ENCODE measurements around the gene NKD1.

The NKD1 gene

DNA sequence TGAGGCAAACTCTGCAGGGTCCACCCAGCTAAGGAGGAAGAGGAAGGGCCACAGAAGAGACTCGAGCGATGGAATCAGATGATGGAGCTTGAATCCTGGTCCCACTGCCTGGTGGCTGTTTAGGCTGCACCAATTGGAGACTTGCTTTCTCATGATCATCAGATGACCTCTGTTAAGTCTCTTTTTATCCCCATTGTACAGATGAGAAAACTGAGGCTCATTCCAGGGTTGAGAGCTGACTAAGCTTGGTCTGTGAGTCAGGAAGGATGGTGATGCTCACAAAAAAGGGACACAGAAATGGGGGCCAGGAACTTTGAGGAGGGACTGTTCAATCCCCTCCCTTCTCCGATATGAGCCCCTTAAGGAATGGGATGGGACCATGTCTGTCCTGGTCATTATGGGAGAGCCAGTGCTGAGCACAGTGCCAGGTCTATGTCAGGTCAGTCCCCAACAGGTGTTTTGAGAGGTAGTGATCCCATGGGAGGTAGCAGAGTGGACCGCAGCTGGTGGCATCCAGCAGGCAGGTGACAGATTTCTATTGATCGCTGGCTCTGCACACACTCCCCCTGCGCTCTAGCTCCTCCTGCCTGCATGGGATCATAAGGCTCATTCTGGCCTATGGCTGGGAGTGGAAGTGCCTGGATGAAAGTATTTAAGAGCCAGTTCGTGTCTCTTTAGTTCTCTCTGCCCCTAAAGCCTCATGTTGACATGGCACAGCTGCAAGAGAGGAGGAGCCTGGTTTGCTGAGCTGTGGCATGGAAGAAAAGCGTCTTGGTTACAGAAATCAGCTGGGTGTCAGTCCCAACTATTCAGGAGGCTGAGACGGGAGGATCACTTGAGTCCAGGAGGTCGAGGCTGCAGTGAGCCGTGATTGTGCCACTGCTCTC, 105.7 kb downstream of the NKD1 start:
- DNase-seq, result no peak

DNA sequence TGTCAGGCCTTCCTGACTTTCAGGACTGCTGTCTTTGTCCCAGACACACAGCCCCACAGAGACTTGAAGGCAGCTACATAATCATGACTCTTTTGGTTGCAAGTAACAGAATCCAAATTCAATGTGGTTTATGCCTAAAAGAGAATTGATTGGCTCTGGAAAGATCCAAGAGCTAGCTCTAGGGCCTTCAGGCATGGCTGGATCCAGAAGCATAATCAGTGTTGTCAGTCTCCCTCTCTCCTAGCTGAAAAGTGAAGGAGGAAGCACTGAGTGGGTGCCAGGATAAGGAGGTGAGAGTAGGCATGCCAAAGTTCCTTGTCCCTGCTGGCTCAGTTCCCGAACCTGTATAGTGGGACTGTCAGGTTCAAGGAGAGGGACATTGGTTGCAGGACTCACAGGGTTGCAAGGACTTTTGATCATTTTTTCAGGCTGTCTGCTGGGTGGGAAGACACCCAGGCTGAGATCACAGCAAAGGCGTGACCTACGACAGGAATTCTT, 107.4 kb downstream of the NKD1 start:
- DNase-seq, result no peak

DNA sequence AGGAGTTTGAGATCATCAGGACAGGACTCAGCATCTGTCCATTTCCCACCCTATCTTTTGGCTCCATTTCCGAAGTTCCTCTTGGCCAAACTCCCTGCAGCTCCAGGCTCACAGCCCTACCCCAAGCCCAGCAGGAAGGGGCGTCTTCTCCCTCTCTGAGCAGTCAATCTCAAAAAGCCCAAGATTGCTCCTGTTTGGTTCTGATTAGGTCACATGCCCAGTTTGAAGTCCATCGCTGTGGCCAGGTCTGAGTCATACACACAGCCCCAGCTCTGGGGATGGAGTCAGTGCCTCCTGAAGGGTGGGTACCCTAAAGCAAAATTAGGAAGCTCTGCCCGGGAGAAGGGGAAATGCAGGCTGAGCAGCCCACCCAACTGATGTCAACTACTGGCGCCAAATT, 109.0 kb downstream of the NKD1 start:
- no peak for DNase-seq

DNA sequence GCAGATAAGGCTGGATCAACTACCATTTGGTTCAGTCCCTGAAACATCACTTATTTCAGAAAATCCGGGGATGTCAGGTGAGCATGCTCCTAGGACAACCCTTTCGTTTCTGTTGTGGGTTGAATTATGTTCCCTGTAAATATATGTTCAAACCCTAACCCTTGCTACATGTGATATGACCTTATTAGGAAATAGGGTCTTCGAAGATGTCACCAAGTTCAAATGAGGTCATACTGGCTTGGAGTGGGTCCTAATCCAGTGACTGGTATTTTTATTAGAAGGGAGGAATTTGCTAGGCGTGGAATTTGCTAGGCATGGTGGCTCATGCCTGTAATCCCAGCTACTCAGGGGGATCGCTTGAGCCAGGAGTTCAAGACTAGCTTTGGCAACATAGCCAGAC, 111.6 kb downstream of the NKD1 start:
- DNase-seq, result no peak

DNA sequence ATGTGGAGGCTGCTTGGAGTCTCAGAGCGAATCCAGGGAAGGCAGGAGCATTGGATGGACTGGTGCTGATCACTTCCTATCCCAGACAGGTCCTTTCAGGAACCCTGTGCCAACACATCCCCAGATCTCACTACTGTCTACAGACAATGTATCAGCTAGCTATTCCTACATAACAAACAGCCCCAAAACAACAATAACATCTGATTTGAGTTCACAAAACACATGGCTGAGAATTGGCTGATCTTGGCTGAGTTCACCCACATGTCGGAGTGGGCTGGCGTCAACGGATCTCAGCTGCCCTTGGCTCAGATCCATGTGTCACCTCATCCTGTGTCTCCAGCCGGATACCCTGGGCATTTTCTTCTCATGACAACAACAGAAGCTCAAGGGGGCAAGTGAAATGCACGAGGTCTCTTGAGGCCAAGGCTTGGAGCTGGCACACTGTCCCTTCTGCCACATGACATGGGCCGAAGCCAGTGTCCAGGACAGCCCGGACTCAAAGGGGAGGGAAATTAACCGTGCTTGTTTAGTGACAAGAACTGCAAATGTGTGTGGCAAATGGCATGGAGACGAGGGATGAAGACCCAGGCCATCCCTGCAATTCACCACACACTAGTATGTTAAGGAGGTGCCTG, 114.2 kb downstream of the NKD1 start:
- no peak for DNase-seq

DNA sequence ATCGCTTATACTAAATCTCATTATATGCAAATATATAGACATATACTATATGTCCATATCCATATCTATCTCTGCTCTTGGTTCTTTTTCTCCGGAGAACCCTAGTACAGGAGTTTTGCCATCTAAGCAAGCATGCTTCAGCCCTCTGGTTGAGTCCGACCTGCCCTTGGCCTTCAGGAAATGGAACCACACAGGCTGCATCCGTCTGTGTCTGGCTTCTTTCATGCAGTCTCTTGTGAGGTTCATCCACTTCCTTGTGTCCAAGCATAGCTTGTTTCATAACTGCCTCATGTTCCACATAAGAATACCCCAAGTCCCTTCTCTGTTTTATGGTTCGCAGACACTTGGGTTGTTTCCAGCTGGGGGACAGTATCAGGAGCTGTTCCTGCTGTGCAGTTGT, 116.1 kb downstream of the NKD1 start:
- no peak for DNase-seq

DNA sequence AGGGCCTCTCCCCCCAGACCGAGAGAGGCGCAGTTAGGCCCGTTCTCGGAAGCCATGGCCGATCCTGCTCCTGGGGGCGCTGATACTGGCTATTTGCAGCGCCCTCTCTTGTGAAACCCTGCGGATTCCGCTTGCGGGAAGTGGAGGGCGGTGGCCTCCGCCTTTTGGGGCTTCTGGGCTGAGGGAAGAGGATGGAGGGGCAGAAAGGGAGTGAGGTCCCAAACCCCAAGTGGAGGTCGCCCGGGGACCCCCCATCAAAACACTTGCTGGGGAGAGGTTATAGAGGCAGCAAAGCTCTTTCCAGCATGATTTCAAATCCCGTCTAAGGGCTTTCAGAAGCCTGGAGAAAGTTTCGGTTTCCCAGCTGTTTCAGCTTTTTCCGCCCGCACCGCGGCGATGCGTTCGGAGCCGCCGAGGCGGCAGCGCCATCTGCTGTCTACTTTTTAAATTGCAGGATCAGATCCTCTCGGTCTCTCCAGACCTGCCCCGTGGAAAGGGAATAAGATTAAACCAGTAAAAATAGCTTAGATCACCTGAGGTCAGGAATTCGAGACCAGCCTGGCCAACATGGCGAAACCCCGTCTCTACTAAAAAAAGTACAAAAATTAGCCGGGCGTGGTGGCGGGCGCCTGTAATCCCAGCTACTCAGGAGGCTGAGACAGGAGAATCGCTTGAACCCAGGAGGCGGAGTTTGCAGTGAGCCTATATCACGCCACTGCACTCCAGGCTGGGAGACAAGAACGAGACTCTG, 117.1 kb downstream of the NKD1 start:
- DNase-seq, result peak; percentile 92 to 93

DNA sequence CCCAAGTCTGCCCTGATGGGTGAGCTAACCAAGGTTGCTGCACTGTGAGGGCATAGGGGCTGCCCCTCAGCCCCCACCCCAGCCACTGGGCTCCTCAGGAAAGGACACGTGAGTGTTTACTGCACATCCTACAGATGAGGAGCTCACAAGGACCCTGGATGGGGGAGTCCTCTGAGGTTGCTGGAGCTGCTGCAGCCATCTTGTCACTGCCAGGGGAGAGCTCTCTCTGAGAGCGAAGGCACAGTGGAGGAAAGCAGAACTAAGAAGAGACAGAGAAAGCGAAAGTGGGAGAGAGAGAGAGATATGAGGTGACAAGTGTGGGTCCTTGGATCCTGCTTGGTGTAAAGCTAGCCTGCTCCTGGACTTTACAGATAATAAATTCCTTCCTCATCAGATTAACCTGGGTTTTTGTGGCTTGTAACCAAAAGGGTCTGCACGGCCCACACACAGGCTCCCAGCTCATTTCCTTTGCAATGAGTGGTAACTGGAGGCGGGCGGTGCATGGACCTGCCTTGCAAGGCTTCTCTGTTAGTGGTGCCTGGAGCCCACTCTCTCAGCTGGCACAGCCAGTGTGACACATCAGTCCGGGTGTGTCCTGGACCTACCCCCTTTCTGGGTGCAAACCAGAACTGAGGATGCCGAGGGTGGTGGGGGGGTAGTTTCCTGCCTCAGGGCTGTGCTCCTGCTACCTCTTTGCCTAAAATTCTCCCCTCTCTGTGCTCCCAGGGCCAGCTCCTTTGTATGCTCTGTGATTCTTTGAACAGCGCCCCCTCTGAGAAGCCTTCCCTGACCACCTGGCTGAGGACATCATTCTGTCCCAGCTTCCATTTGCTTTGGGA, 118.7 kb downstream of the NKD1 start:
- peak in 1 of 2 donors; percentile 34 for DNase-seq

DNA sequence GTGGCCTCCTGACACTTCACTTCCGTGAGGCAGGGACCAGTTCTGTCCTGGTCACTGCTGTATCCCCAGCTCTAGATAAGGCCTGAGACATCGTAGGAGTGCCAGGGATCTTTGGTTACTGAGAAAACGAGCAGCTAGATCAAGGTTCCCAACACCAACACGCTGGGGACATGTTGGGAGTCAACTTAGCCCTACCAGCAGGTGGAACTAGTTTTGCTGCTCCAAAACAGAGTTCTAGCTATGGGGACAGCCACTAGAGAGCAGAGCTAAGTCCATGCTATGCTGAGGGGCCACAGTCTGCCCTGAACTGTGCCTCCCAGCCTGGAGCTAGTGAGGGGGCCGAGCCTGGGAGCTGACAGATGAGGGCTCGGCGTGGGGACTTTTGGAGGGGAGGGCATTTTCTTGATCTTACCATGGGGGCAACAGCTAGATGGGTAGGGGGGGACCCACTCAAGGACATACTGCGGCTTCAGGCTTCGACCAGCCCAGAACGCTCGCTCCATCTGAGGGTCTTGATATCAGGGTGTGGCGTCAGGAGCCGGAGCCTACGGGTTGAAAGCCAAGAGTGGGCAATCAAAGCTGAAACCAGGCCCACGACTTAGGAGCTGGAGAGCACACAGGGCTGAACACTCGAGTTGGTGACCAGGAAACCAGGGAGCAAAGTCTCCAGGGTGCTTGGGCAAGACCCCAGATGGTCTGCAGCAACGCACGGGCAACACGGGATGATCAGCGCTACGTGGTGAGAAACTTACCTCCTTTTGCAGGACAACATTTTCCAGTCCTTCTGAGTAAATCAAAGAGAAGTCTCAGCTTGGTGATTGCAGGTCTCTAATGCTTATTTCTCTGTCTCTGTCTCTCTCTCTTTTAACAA, 119.5 kb downstream of the NKD1 start:
- DNase-seq, result no peak

DNA sequence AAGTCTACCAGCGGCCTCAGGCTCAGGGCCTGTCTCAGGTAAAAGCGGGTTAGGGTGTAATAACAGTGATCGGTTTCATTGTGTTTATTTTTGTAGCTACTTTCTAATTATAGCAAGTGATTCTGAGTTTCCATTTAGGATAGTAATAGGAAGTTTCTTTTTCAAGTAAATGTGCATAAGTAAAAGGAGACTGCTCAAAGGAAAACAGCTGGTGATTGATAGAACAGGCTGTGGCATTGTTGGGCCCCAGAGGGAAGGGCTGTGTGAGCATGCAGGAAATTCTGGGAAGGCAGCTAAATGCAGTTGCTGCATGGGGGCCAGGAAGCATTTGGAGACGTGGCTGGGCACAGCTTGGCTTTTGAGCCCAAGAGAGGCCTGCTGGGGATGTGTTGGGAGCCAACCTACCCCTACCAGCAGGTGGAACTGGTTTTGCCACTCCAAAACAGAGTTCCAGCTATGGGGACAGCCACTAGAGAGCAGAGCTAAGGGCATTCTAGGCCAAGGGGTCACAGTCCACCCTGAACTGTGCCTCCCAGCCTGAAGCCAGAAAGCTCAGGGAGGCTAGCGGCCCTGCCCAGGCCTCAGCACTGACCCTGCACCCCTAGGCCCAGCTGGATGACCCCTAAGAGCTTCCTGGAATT, 120.3 kb downstream of the NKD1 start:
- no peak for DNase-seq

DNA sequence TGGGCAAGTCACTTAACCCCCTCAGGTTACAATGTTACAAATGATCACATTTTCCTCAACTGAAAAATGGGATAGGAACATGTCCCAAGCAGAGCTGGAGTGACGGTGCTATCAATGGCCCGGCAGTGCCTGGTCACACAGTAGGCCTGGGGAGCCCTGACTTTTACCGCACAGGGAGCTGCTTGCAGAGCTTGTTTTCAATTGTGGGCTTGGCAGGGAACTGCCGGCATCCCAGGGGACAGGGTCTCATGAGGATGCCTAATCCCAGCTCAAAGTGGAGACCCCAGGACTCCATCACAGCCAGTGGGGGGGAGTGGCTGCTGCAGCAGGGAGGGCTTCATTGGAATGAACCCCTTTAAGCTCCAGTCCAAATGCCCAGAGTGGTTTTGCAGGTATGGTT, 121.5 kb downstream of the NKD1 start:
- no peak for DNase-seq

DNA sequence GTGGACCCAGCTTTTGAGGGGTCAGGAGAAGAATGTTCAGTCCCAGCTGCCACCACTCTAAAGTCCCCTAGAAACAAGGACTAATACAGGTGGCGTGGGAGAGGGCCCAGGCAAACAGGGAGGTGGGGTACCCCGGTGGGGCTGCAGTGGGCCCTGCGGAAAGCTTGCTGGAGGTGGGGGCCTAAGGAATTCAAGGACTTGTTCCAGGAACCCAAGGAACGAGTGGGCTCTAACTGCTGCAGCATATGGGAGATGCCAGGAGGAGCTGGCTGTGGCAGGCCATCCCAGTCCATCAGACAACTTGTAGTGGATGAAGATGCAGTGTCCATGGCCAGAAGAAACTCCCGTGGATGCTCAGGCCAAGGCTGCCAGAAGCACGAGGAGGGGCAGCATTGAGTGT, 122.3 kb downstream of the NKD1 start:
- no peak for DNase-seq

DNA sequence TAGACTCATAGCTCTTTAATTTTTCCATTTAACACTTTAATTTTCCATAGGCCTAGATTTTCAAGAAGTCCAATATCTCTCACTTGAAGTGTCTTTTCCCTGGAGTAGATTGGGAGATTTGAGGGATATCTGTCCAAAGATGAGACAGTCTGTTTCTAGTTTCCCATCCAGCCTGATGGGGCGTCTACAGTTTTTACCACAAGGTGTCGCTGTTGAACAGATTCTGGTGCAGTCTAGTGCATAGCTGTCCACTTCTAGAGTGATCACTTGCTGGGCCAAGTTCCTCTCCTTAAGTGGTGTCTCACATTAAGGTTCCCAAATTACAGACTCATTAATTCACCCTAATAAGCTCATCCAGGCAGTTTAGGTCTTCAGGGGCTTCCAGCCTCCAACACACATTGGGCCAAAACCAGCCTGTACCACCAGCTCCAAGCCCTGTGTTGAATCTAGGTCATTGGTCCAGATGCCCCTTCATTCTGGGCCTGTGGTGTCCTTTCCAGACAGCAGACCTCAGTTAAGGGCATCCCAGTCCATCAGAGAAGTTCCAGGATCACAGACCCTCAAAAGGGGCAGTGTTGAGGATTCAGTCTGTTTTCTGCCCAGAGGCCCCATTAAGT, 123.6 kb downstream of the NKD1 start:
- DNase-seq, result peak; percentile 68 to 72

DNA sequence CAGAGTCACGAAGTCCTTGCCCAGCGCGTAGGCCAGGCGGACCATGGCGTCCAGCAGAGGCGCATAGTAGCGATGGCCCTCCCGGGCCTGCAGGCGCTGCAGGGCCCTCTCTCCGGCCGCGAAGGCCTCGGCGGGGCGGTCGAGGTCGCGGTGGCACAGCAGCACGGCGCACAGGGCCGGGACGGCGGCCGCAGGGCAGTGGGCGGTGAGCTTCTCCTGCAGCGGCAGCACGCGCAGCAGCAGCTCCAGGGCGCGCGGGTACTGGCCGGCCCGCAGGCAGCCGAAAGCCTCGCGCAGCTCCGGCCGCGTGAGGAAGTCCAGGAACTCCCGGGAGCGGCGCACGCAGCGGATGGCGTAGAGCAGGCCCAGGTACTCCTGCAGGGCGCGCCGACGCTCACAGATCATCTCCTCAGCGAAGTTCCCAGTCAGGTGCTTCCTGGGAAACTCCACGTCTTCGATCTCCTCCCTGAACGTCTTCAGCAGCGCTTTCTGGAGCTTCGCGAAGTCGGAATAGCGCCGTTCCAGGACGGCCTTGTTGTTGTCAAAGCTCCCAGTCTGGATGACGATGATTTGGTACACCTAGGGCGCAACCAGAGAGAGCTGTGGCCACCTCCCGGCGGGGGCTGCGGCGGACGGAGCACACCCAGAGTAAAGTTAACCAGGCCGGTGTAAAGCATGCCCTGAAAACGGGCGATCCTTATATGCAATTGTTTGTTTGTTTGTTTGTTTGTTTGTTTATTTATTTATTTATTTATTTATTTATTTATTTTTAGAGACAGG, 125.5 kb downstream of the NKD1 start:
- no peak for DNase-seq

DNA sequence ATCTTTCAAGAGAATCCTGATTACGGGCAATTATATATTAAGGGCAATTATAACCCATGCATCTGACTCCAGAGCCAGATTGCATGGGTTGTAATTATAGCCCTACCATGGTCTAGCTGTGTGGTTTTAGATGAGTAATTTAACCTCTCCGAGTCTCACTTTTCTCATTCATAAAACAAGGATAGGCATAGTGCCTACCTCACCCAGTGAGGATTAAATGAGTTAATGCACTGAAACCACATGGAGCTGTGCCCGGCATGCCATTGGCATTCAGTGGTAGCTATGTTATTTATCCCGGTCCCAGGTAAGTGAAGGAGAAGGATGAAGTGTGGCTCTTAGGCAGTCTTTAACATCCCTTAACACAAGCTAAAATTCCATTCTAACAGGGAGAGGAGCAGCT, 126.6 kb downstream of the NKD1 start:
- DNase-seq, result no peak

DNA sequence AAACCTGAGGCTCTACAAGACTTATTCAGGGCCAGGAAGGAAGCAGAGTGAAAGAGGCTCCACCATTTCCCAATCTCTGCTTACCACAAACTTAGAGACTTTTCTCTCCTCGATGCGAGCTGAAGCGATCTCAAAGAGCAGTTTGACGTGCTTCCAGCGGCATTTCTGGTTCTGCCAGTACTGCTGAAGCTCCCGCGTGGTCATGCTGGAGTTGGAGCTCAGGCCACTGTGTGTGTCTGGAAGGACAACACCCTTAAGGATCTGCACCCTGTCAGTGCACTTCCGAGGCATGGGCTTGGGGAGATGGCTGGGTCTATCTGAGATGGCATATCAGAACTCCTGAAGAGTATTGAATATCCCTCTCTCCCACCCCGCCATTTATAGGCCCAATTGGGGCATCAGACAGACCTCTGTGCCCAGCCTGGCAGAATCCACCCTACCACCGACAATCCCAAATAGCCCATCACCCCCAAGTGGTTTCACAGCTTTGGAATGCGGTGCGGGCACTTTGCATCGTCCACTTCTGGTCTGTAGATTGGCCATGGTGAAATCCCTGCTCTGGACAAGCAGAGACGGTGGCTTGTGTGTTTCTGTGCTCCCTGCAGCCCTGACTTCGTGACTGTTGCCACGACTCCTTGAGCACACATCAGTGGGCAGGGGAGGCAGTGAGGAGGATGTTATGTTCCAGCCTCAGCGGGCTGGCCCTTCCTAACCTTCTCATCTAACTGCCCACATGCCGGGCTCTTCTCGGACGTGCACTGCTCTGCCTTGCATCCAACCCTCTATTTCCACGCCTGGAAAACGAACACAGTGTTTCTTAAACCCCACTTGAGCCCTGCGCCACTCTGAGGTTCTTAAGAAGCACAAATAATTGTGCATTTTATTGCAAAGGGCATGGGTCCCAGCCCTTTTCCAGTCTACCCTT, 127.8 kb downstream of the NKD1 start:
- no peak for DNase-seq

DNA sequence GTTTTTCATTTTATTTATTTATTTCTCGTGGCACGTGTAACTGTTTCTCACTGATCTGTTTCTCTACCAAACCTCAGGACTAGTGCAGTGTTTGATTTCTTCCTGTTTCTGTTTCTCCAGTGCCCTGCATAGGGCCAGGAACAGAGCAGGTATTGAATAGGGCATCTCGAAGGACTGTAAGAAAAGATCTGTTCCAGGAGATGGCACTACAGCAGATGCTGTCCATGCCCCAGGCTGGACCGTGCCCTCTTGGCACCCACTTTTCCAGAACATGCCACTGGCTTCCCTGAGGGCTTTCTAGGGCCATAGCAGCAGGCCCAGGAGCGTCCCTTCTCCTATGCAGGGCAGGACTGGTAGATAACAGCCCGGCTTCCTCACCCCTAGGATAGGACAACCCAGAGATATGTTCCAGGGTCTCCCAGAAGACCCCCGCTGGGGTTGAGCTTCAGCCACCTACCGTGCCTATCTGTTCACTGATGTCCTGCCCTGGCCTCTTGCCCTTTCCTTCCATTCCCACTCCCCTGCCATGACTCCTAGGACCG, 128.6 kb downstream of the NKD1 start:
- DNase-seq, result no peak

DNA sequence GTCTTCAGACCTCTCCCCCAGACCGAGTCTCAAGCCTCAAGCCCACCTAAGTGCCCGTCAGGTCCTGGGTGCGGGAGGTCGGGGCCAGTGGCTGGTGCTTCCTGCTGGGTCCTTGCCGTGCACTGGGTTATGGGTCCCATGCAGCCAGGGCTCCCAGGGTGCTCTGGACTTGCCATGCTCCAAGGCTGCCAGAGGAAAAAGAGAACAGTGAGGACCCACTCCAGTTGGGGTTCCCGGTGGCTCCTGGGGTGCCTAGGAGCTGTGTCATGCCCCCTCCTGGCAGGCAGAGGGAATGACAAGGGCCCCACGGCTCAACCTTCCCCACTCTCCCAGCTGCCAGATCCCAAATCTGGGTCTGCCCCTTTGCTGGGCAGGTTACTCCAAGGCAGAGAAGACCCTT, 129.2 kb downstream of the NKD1 start:
- DNase-seq, result no peak
